GM12878 (cell line): ENCODE measurements around the gene PMF1.

Experiments used
- CTCF ChIP-seq, 3 experiments: IDR thresholded peaks in 2 of 3; conservative IDR thresholded peaks in 1 of 3; 2 replicates each; pipeline ENCODE4 v1.5.1; 2011; ENCODE audit warnings: low read depth in 3 of 3, low read length in 3 of 3, mild to moderate bottlenecking in 3 of 3, control low read depth in 2 of 3, moderate library complexity in 2 of 3, inconsistent platforms in 1 of 3, mixed read lengths in 1 of 3; ENCODE audit not compliant: control insufficient read depth in 2 of 3, insufficient read depth in 1 of 3; ENCODE audit errors: extremely low read depth in 1 of 3
- E4F1 ChIP-seq: fragments of 450-650 bp; IDR thresholded peaks from 2 replicates; pipeline ENCODE4 v1.6.1; 2018; ENCODE audit warnings: borderline replicate concordance, mild to moderate bottlenecking; ENCODE audit not compliant: partially characterized antibody
- TCF7 ChIP-seq: IDR thresholded peaks from 2 replicates; pipeline ENCODE4 v1.6.1; 2014; ENCODE audit warnings: antibody characterized with exemption, borderline replicate concordance

- TF ChIP-seq TCF7, result no peak
- TF ChIP-seq CTCF (IDR thresholded peaks at IDR 0.05 in 2 of 3, conservative IDR thresholded peaks at IDR 0.05 in 1 of 3; ENCODE audit: control insufficient read depth in 2 of 3, extremely low read depth in 1 of 3, insufficient read depth in 1 of 3, low read depth in 3 of 3, low read length in 3 of 3), result no peak
- TF ChIP-seq E4F1, result no peak
Observed at GRCh38 chr1:156286061-156286460, 73.3 kb downstream of the PMF1 start.
